Right lung (tissue), 5 donors: ENCODE results near the gene SORCS2. TPM values are rescaled to one million over a fixed set of nuclear protein-coding genes. Genes with fewer than 3 reads are reported as not detected.
A peak's percentile ranks its signal among the peaks of the same experiment; 100 is the strongest.

Source experiments
- DNase-seq, 2 donors: peaks; one replicate each; pipeline ENCODE4 v3.0.0-alpha.2; 2013
- polyA plus RNA-seq, 5 donors: library from polyadenylated mRNA; unstranded; fragments of 120-200 nt; gene quantifications; one replicate each; pipeline versions ENCODE4 v1.2.1 to v1.2.3, GENCODE V29; 2013; ENCODE audit warnings: inconsistent platforms in 1 of 5, low replicate concordance in 1 of 5; ENCODE audit not compliant: insufficient read length in 5 of 5, insufficient read depth in 1 of 5

SORCS2 gene
- polyA plus RNA-seq, 5 donors, result 4.8 to 8.6 (median 5.8) TPM

DNA sequence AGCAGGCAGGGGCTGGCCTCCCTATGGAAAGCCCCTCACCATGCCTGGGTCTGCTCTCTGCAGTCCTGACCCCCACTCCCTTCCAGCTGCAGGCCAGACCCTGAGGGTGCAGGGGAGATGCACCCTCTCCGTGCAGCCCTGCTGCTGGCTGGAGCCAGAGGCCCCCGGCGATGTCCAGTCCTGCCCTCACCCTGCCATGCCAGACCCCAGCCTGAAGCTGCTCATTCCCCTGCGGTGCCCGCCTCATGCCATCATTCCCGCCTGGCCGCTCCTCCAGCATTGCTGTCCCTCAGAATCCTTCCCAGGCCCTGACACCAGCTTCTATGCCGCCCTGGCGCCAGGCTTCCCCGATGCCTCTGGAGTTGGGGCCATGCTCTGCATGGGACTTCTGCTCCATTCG is 72.4 kb downstream of the SORCS2 start:
- DNase-seq, result no peak

GRCh38 chr4:7266525-7267292 is 74.4 kb downstream of the SORCS2 start:
- DNase-seq, result no peak

- no peak for DNase-seq
Observed at GRCh38 chr4:7267829-7268228, 75.5 kb downstream of the SORCS2 start.

GRCh38 chr4:7268941-7269340 is 76.6 kb downstream of the SORCS2 start:
- DNase-seq, result no peak

DNA sequence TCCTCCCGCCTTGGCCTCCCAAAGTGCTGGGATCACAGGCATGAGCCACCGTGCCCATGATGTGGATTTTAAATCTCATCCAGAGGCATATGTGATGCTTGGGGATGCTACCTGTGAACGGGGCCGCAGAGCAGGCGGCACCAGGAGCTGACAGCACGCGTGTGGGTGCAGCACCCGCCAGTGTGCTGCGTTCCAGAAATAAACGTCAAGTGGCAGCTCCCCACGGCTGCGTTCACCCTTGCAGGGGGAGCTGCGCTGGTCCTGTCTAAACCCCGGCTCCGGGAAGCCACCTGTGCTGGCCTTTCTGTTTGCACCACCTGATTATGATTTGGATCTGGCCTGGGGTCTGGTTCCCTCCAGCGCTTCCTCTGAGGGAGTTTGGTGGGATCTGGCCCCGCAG is 77.8 kb downstream of the SORCS2 start:
- DNase-seq, result no peak

DNA sequence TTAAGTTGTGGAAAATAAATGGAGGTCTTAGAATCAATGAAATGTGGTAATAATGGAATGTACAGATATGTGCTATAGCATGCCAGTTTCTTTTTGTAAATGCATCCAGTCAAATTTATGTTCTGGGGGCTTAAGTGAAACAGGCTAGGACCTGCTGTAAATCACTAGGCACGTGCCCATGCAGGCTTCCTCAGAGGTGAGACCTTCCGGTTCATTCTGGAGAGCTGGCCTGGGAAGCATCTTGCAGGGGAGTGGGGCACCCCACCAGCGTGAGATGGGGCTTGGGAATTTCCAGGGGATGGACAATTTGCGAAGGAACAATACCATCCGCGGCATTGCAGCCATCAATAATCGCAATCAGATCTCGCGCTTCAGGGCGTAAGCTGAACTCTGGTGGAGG is 80.1 kb downstream of the SORCS2 start:
- DNase-seq, result no peak

DNA sequence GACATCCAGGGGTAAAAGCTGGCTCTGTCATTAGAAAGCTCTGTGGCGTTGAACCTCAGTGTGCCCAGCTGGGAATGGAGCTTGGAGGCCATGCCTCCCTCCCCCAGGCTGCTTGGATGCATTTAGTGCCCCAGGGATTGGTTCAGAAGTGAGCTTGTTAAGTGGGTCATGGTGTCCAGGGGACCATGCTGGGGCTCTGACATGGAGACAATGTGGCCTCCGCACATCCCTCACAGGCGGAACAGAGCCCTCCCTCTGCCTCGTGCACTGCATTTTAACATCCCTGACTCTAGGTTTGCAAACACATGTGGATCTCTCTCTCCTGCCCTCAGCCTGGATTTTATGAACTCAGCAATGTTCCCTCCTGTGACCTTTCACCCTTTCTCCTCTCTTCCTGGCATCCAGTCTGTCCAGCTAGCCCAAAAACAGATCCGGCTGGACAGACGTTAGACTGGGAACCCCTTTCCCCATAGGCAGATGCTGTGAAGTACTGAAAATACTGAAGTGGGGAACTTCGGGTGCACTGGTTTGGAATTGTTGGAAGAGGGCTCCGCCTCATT is 81.5 kb downstream of the SORCS2 start:
- no peak for DNase-seq

GRCh38 chr4:7275067-7275466 is 82.7 kb downstream of the SORCS2 start:
- DNase-seq, result no peak

DNA sequence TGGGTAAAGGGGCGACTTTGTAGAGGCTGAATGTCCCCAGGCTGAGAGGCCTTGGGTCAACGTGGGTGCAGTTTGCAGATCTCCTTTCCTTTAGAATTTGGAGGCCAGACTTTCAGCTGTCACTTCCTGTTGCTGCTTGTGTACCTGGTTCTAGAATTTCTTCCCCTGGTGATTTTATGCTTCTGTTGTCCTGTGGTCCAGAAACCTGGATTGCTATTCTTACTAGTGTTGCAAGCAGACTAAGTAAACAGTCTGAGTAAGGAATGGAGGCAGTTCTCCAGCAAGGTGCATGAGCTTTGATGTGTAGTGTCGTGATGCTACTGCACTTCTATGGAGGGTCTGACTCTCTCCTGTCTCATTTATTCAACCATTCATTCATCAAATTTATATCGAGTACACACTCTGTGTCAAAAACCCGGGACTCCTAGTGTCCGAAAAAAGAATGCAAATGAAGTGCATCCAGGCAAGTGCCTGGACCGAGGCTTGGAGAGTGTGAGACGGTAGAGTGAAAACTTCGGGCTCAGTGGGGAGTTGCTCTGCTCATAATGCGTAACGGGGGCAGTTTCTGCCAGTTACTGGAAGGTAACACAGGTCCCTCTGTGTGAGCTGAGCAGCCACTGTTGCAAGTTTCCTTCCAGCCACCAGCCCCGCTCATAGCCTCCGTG is 83.3 kb downstream of the SORCS2 start:
- no peak for DNase-seq

DNA sequence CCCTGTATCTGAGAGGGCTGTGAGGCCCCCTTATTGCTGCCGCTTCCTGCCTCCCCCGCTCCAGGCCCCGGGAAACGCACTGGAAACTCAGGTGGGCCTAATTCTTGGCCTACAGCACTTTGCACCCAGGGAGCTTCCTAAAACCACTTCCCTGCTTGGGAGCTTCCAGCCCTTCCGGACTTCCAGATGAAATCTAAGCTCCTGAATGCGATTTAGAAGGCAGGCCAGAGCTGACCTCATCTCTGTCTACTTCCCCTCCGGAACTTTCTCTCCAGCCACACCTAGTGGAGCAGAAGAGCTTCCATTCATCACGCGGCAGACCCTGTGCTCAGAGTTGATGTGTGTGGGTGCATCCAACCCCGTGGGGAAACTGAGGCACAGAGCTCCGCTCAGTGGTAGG is 84.2 kb downstream of the SORCS2 start:
- no peak for DNase-seq

DNA sequence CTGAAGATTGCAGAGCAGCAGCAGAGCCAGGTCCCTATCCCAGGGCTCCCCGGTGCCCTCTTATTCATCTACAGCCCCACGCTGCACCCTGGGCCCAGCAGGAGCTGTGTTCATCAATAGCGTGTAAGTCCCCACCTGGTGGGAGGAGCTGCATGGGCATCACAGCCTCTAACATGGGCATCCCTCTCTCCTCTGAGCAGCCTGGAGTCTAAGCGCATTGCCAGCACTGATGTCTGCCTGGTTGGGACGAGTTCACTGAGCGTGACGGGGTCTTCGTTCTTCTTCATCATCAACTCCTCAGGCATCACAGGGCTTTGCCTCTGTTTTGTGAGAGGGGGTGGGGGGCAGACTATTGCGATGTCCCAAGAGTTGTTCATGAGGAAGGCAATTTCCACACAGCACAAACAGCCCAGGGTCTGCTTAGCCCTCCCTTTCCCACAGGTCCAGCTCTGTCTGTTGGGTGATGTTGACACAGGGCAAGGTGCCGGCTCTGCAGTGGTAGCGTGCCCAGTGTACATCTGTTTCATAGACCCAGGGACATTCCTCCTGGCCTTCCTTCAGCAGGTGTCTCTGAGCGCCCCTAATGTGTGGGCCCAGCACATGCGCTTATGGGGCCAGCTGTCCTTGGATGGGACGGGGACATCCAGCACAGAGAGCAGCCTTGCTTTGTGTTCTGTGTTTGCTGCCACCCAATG is 85.9 kb downstream of the SORCS2 start:
- no peak for DNase-seq

DNA sequence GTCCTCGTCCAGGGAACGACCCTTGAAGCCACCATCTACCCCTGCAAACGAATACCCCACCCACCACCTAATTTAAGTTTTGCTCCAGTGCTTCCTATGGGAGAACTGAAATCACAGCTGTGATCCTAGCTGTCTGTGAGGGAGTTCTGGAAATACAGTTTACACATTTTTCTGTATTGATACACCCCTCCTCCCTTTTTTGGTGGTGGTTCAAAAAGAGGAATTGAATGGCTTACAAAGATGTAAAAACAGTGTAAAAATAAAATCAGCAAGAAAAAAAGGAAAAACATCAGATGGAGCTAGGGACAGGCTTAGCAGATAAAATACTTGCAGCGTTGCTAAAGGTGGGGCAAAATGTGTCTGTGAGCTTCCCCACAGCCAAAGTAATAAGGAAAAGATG is 86.6 kb downstream of the SORCS2 start:
- no peak for DNase-seq

GRCh38 chr4:7279902-7280301 is 87.6 kb downstream of the SORCS2 start:
- no peak for DNase-seq

DNA sequence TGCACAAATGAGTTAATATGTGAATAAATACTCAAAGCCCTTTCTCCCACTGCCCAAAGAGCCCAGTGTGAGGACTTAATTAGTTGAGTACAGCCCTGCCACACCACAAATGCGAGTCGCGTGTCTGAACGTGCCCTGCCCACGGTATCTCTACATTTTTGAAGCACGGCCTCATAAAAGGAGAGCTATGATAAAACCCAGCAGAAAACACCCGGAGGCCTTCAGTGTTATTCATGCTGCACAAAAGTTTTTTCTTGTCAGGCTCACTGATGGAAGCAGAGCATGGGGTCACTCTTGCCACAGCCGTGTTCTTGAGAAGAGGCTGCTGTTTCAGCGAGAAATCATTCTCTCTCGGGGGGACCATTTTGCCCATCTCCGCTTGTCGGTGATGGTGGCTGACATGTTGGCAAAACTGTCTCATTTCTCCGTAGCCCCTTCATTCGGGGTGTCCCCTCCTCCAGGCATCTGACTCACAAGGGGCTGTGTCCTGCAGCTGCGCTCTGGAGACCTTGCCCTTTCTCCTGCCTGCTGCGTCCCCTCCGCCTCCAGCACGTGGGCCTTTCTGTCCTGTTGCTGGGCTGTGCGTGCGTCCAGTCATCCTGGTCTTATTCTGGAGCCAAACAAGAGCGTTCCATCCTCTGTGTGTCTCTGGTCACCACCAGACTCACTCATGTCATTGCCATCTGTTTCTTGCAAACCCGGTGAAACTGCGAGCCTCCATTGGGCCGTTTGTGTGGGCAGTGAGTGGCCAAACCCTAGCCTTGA is 88.8 kb downstream of the SORCS2 start:
- DNase-seq, result peak in 1 of 2 donors; percentile 43

DNA sequence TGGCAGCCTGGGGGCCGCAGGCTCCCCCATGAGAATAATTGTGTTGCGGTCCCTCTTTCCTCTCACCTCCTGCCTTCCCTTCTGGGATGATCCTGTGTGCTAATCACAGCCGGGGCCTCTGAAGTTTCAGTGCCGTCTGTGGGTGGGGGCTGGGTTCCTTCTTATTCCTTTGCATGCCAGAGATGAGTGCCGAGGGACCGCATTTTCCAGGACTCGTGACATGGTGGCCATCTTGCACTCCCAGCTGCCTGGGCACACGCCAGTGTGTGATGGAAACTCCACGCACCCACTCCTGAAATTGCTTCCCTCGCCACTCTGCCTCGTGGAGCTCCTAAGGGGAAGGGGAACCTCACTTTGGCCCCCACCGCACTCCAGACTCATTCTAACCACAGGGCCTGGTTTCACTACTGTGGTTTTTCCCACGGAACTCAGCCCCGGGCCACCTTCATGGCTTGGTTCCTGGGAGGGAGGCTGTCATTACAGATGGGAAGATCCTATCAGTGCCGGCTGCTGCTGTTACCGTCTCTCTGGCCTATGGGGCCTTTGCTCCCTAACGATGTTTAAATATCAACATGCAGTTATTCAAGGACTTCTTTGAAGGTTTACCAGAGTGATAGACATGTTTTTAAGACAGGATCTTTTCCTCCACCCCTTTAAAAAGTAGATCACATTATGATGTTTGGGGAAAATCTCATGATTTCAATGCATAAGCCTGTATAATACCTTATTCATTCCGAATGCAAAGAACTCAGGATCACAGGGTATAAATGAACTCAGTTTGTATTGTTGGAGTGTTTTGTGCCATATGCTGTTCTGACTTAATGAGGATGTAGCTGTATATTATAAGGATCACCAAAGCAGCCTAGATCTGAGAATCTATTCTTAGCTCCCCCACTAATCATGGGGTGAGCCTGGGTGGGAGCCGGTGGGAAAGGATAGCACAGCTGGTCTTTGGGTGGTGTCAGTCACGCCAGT is 89.6 kb downstream of the SORCS2 start:
- no peak for DNase-seq

DNA sequence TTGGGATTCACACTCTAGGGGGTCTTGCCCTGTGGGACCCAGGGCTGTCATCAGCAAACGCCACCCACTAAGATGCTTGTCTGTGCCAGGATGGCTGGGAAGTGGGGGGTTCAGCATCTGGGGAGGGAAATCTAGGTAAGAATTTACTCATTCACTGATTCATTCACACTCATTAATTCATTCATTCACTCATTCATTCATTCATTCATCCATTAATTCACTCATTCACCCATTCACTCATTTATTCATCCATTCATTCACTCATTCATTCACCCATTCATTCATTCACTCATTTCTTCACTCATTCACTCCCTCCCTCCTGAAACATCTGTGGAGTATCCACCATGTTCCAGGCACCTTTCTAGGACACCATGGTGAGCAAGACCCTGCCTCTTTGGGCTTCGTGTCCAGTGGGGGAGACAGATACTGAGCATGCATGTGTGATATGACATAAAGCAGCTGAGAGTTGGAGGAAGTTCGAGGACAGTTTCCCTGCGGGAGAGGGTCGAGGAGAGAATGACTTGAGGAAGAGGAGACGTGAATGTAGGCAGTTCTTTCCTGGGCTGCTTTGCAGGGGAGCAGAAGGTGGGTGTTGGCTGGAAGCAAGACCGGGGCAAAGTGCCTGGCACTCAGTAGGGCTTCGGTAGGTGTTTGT is 90.6 kb downstream of the SORCS2 start:
- DNase-seq, result no peak

DNA sequence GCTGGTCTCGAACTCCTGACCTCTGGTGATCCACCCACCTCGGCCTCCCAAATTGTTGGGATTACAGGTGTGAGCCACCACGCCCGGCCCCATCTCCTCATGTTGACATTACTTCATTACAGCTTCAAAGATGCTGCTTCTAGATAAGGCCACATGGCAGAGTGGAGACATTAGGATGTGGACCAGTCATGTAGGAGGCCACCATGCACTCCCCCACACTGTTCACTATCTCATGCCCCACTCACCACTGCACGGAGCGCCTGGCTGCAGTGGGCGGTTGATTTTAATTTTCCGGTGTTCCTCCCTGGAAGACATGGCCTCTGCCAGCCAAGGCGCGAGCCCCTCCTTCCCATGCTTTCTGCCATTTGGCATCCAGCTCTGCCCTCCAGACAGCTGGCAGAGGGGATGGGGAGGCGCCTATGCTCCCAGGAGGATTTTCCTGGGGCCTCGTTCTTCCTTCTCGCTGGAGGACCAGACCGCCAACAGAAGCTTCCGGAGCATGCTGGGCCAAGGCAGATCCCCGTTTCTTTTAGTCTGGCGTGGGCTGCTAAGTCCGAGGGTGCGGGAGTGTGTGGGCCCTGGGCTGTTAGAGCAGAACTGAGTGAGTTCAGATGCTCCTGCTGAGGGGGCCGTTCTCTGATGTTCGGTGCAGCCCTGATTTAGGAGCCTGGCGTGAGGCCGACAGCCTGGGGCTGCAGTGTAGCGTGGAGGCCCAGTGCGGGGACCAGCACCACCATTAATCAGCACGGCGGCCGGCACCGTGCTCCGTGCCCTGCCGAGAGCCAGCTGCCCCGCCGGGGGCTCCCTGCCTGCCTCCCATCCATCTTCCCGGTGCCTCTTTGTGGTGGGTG is 93.1 kb downstream of the SORCS2 start:
- no peak for DNase-seq

GRCh38 chr4:7286170-7286569 is 93.8 kb downstream of the SORCS2 start:
- no peak for DNase-seq

GRCh38 chr4:7286798-7287197 is 94.5 kb downstream of the SORCS2 start:
- no peak for DNase-seq
